HG03066 (cell line): ENCODE measurements around the gene C19orf12.

ENCODE experiments used
- ATAC-seq: cut with Tn5 transposase; IDR thresholded peaks from one replicate; pipeline ENCODE4 v1.9.1; 2021; ENCODE audit warnings: low read depth; ENCODE audit not compliant: unreplicated experiment

The C19orf12 gene

GRCh38 chr19:29665826-29666577 is 49.1 kb downstream of the C19orf12 start:
- no peak for ATAC-seq

- ATAC-seq: peak; percentile 76
Observed at GRCh38 chr19:29665215-29665825, 49.7 kb downstream of the C19orf12 start, which contains the start of gene PLEKHF1. Gene PLEKHF1 (plus strand): TSS chr19:29665461. CDS start chr19:29673840, 8,379 bp downstream.

DNA sequence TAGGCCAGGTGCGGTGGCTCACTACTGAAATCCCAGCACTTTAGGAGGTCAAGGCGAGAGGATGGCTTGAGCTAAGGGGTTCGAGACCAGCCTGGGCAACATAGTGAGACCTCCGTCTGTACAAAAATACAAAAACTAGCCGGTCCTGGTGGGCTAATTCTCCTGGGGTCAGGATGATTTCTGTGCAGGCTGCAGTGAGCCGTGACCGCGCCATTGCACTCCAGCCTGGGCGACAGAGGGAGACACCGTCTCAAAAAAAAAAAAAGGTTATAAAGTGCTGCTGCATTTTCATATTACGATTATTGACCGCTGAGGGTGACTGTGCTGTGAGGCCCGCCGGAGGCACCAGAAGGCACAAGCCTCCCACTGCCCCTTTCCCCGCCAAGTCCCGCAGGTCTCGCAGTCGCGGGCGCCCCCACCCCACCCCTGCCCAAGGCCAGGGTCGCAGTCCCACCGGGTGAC is 50.3 kb downstream of the C19orf12 start:
- no peak for ATAC-seq

GRCh38 chr19:29663861-29664752 is 51.0 kb downstream of the C19orf12 start:
- no peak for ATAC-seq

DNA sequence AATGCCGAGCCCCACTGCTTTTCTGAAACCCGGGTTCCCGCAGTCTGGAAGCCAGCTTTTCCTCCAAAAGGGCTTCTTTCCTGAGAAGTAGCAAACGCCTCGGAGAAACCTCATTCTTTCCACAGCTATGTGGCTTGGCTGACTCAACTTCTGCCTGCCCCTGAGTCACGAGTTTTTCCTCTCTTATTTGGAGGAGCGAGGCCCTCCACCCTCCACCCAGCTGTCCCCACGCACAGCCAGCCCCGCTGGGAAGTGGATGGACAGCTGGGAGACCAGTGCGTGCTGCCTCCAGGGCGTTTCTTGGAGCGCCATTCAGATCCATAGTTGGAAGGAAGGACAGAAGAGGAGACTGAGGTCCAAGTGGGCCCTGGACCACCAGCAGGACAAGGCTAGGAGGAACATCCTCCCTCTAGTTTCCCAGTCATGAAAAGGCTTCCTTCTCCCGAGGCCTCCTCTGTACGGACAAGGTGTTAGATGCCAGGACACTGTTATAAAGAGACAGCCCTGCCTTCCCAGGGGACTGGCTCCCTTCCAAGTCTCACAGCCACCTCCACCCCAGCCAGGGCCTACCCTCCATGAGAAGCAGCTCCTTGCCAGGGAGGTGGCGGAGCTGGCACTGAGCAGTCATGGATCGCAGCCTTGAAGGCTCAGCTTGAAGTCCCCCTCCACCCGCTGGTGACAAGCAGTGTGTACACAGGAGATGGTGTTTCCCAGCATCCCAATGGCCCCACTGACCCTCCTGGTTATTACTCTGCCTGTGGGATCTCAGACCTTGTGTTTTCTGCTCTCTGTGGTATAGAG is 52.3 kb downstream of the C19orf12 start:
- no peak for ATAC-seq

DNA sequence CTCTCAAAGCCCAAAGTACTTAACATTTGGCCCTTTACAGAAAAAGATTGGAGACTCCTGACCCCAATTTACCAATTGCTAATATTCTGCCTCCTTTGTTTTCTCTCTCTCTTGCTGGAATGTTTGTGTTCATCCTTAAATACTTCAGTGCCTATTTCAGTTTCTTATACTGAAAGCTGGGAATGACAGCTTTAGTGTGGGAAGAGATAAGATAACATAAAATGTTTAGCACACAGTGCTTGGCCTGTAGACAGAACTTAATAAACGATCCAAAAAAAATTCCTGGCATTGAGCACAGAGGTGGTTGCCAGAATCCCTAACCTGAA is 52.8 kb downstream of the C19orf12 start:
- no peak for ATAC-seq

DNA sequence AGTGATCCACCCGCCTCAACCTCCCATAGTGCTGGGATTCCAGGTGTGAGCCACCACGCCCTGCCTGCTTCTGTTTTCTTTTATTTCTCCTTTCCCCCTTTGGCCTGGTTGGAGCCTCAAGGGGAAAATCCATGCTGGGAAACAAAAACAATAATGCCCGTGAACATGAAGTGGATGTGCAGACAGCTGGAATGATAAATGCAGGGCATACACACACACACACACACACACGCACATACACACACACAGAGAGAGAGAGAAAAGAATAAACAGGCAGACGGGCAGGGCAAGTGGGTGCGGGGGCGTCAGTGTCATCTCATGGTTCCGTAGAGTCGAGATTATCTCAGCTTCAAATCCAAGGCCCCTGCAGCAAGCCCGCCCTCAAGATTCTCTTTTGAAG is 54.2 kb downstream of the C19orf12 start:
- no peak for ATAC-seq

- ATAC-seq: no peak
Observed at GRCh38 chr19:29658221-29658991, 56.7 kb downstream of the C19orf12 start.

DNA sequence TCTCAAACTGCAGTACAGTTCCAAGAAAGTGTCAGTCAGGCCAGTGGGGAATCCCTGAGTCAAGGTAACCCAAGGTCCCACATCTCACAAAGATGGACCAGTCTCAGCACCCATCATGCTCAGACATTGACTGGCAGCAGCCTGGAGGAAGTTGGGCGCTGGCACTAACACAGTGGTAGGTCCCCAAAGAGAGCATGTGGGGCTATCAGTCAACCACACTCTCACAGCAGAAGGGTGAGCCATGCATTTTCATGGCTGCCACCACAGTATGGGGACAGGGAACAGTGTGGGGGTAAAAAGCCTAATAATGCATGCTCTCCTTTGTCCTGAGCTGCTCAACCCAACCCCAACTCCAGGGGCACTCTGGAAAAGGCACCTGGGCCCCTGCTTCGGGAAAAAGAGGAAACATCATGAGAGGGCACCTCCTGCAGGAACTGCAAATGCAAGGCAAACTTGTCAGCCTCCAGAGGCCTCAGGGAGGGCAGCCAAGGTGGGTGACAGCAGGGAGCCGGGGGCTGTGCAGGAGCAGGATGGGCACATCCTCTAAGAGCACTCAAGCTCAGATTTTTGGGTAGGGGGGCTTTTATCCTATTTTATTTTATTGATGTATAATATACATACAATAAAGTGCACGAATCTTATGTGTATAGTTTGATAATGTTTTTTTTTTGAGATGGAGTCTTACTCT is 59.3 kb downstream of the C19orf12 start:
- ATAC-seq: no peak

DNA sequence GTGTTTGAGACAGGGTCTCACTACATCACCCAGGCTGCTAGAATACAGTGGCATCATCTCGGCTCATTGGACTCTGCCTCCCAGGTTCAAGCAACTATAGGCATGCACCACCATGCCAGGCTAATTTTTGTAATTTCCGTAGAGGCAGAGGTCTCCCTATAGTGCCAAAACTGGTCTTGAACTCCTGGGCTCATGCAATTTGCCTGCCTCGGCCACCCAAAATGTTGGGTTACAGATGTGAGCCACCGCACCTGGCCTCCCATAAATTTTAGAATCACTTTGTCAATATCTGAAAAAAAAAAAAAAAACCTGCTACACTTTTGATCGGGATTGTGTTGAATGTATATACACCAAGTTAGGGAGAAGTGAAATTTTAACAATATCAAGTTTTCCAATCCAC is 61.7 kb downstream of the C19orf12 start:
- no peak for ATAC-seq

- ATAC-seq: no peak
Observed at GRCh38 chr19:29651622-29652394, 63.3 kb downstream of the C19orf12 start.

GRCh38 chr19:29650772-29651387 is 64.2 kb downstream of the C19orf12 start:
- no peak for ATAC-seq
